Prostate gland (tissue), 2 donors: ENCODE results near the gene ZNF606.

ENCODE experiments used
- CTCF ChIP-seq, 4 experiments: fragments of 200-600 bp in 2 of 4; fragments of 450-650 bp in 2 of 4; sonication (generic) in 2 of 4; IDR thresholded peaks; 1 replicate in 3 of 4; 2 replicates in 1 of 4; pipeline ENCODE4 v1.5.1; 2016 to 2019; ENCODE audit warnings: antibody characterized with exemption in 4 of 4, mild to moderate bottlenecking in 2 of 4, moderate library complexity in 2 of 4
- POLR2A ChIP-seq: fragments of 450-650 bp; IDR thresholded peaks from one replicate; pipeline ENCODE4 v1.6.1; 2016; ENCODE audit warnings: antibody characterized with exemption, mild to moderate bottlenecking
- POLR2AphosphoS5 ChIP-seq: sonication (generic); formaldehyde crosslinking; IDR thresholded peaks from one replicate; pipeline ENCODE4 v1.6.1; 2017; ENCODE audit warnings: antibody characterized with exemption

- no peak for TF ChIP-seq CTCF (IDR thresholded peaks at IDR 0.05)
- no peak for TF ChIP-seq POLR2AphosphoS5
- no peak for TF ChIP-seq POLR2A
These were observed 42.3 kb upstream of the ZNF606 start for GRCh38 chr19:58044886-58045285.
